HCT116 (cell line): Measurements from ENCODE around the gene AUTS2.

ENCODE experiments used
- ELF1 ChIP-seq: IDR thresholded peaks from 2 replicates; pipeline ENCODE4 v1.6.1; 2012; ENCODE audit warnings: low read depth, borderline replicate concordance
- EZH2 ChIP-seq: fragments of 200-600 bp; sonication (generic); IDR thresholded peaks from 2 replicates; pipeline ENCODE4 v1.6.1; 2017; ENCODE audit warnings: antibody characterized with exemption, mixed run types
- ZFX ChIP-seq: fragments of 450-650 bp; IDR thresholded peaks from 2 replicates; pipeline ENCODE4 v1.6.1; 2017
- TF ChIP-seq, protein P1 (sequence below), 3 experiments: fragments of 200-600 bp in 1 of 3; sonication (generic) in 1 of 3; IDR thresholded peaks in 2 of 3; conservative IDR thresholded peaks in 1 of 3; 2 replicates each; pipeline ENCODE4 v1.5.1; 2012 to 2017; ENCODE audit warnings: low read depth in 2 of 3, low read length in 2 of 3, antibody characterized with exemption in 1 of 3, borderline replicate concordance in 1 of 3, control low read depth in 1 of 3, mild to moderate bottlenecking in 1 of 3, mixed read lengths in 1 of 3, mixed run types in 1 of 3, moderate library complexity in 1 of 3; ENCODE audit not compliant: insufficient read depth in 1 of 3
- TF ChIP-seq, protein P2 (sequence below): IDR thresholded peaks from 2 replicates; pipeline ENCODE4 v1.6.1; 2011; ENCODE audit warnings: mild to moderate bottlenecking, low read length, moderate library complexity; ENCODE audit not compliant: insufficient replicate concordance; ENCODE audit errors: extremely low read depth

DNA sequence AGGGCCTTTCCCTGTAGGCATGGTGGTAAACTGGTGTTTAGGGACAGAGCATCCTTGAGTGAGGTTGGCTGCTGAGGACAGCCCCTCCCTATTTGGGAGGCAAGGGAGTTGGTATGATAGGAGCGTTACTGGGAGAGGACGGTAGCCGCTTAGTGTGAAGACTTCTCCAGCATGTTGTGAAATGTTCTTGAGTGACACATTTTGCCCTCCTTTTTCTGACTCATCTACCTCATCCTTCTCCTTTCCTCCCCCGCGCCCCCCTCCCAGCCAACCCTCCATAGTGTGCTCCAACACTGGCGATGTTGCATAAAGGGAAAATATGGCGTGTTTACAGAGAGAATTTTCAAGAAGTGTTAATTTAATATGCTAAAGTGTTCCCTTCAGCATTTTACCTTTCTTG, 888.7 kb downstream of the AUTS2 start:
- TF ChIP-seq ELF1 (no peak), EZH2 (no peak), ZFX (no peak)
- TF ChIP-seq, protein P1, sequence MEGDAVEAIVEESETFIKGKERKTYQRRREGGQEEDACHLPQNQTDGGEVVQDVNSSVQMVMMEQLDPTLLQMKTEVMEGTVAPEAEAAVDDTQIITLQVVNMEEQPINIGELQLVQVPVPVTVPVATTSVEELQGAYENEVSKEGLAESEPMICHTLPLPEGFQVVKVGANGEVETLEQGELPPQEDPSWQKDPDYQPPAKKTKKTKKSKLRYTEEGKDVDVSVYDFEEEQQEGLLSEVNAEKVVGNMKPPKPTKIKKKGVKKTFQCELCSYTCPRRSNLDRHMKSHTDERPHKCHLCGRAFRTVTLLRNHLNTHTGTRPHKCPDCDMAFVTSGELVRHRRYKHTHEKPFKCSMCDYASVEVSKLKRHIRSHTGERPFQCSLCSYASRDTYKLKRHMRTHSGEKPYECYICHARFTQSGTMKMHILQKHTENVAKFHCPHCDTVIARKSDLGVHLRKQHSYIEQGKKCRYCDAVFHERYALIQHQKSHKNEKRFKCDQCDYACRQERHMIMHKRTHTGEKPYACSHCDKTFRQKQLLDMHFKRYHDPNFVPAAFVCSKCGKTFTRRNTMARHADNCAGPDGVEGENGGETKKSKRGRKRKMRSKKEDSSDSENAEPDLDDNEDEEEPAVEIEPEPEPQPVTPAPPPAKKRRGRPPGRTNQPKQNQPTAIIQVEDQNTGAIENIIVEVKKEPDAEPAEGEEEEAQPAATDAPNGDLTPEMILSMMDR (IDR thresholded peaks at IDR 0.05 in 2 of 3, conservative IDR thresholded peaks at IDR 0.05 in 1 of 3; ENCODE audit: borderline replicate concordance in 1 of 3, insufficient read depth in 1 of 3, low read depth in 2 of 3, low read length in 2 of 3) = no peak
- TF ChIP-seq, protein P2, sequence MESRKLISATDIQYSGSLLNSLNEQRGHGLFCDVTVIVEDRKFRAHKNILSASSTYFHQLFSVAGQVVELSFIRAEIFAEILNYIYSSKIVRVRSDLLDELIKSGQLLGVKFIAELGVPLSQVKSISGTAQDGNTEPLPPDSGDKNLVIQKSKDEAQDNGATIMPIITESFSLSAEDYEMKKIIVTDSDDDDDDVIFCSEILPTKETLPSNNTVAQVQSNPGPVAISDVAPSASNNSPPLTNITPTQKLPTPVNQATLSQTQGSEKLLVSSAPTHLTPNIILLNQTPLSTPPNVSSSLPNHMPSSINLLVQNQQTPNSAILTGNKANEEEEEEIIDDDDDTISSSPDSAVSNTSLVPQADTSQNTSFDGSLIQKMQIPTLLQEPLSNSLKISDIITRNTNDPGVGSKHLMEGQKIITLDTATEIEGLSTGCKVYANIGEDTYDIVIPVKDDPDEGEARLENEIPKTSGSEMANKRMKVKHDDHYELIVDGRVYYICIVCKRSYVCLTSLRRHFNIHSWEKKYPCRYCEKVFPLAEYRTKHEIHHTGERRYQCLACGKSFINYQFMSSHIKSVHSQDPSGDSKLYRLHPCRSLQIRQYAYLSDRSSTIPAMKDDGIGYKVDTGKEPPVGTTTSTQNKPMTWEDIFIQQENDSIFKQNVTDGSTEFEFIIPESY = no peak
